OCI-M1 (cell line): ENCODE data around the gene MED20.
A peak's percentile ranks its signal among the peaks of the same experiment; 100 is the strongest.
"Not testable (repeated sequence)": the region's sequence is repeated elsewhere in the genome, so short reads cannot be mapped to it uniquely, and the experiment has no call there.

Experiments
- DNase-seq: peaks from one replicate; lab custom pipeline; 2025; lab: John Stamatoyannopoulos, UW

The MED20 gene

GRCh38 chr6:41920921-41921711 is at the start of gene MED20, which contains the start of gene BYSL:
Gene MED20 (minus strand): TSS chr6:41921139. CDS start chr6:41921018, 121 bp downstream.
Gene BYSL (plus strand): TSS chr6:41921499. CDS start chr6:41921563, 64 bp downstream.
- DNase-seq = peak; percentile 99

- peak; percentile 70 for DNase-seq
These were observed 49.5 kb upstream of the MED20 start for GRCh38 chr6:41970436-41970846.

GRCh38 chr6:41967312-41968287 is 46.7 kb upstream of the MED20 start:
- DNase-seq = peak; percentile 47

- peak; percentile 47 for DNase-seq
These were observed 46.0 kb upstream of the MED20 start for GRCh38 chr6:41966961-41967311.

GRCh38 chr6:41966214-41966920 is 45.4 kb upstream of the MED20 start:
- no peak for DNase-seq

- DNase-seq = no peak
These were observed 44.7 kb upstream of the MED20 start for GRCh38 chr6:41965429-41966213.

- peak; percentile 26 for DNase-seq
These were observed 43.4 kb upstream of the MED20 start for GRCh38 chr6:41964201-41964887.

- no peak for DNase-seq
These were observed 42.4 kb upstream of the MED20 start for GRCh38 chr6:41963371-41963770.

GRCh38 chr6:41960028-41960427 is 39.1 kb upstream of the MED20 start:
- no peak for DNase-seq

GRCh38 chr6:41958022-41958856 is 37.3 kb upstream of the MED20 start:
- no peak for DNase-seq

- peak; percentile 61 for DNase-seq
These were observed 36.2 kb upstream of the MED20 start for GRCh38 chr6:41957117-41957516.

- no peak for DNase-seq
These were observed 34.5 kb upstream of the MED20 start for GRCh38 chr6:41955412-41955811.

GRCh38 chr6:41954668-41955067 is 33.7 kb upstream of the MED20 start:
- DNase-seq = no peak

GRCh38 chr6:41947581-41948220 is 26.8 kb upstream of the MED20 start:
- DNase-seq = no peak

- DNase-seq = no peak
These were observed 22.5 kb upstream of the MED20 start for GRCh38 chr6:41943456-41943855.

GRCh38 chr6:41942882-41943281 is 21.9 kb upstream of the MED20 start:
- not testable (repeated sequence) for DNase-seq

- DNase-seq = no peak
These were observed 21.3 kb upstream of the MED20 start for GRCh38 chr6:41942067-41942851.

GRCh38 chr6:41941280-41942066 is 20.5 kb upstream of the MED20 start, which contains the start of gene CCND3:
Gene CCND3 (minus strand): TSS chr6:41941808. CDS start chr6:41941649, 159 bp downstream.
- peak; percentile 97 for DNase-seq
